ENCODE results near the gene CHST8. TPM values are rescaled to one million over a fixed set of nuclear protein-coding genes. Genes with fewer than 3 reads are reported as not detected.

CHST8 gene
- total RNA-seq, 1 donor from 2014 or later: 0.35 TPM

DNA sequence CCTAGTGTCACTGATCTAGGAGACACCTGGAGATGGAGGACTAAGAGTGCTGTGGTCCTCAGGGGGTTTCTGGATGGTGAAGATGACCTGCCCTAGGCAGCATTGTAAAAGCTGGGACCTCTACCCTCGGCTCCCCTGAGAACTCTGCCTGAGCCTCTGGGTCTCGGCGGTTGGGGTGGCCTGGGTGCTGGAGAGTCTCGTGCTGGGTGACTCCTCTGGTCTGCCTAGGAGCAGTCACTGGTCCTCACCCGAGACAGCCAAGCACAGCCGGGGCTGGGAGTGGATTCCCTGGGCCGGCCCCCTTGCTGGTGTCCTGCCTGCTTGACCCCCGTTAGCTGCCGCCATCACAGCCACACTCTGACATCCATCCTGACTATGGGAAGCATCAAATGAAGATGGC lies 181.6 kb downstream of the CHST8 start:
- Mint-ChIP-seq H3K9me3 (ENCODE audit: low read depth) (no peaks in the 10 kb centered on the region), H3K4me1 (ENCODE audit: low read depth) (peaks cover 23% of the 10 kb centered on the region), H3K4me3 (ENCODE audit: unreplicated experiment) (no peak overlapping the region), H3K36me3 (ENCODE audit: low read depth) (peaks cover 26% of the 10 kb centered on the region), H3K27ac (ENCODE audit: unreplicated experiment) (no peak overlapping the region), H3K27me3 (ENCODE audit: low read depth) (no peaks in the 10 kb centered on the region)
- TF ChIP-seq, protein P1, sequence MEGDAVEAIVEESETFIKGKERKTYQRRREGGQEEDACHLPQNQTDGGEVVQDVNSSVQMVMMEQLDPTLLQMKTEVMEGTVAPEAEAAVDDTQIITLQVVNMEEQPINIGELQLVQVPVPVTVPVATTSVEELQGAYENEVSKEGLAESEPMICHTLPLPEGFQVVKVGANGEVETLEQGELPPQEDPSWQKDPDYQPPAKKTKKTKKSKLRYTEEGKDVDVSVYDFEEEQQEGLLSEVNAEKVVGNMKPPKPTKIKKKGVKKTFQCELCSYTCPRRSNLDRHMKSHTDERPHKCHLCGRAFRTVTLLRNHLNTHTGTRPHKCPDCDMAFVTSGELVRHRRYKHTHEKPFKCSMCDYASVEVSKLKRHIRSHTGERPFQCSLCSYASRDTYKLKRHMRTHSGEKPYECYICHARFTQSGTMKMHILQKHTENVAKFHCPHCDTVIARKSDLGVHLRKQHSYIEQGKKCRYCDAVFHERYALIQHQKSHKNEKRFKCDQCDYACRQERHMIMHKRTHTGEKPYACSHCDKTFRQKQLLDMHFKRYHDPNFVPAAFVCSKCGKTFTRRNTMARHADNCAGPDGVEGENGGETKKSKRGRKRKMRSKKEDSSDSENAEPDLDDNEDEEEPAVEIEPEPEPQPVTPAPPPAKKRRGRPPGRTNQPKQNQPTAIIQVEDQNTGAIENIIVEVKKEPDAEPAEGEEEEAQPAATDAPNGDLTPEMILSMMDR (IDR thresholded peaks at IDR 0.05): no peak
- no peak for DNase-seq (ENCODE audit: low spot score)

DNA sequence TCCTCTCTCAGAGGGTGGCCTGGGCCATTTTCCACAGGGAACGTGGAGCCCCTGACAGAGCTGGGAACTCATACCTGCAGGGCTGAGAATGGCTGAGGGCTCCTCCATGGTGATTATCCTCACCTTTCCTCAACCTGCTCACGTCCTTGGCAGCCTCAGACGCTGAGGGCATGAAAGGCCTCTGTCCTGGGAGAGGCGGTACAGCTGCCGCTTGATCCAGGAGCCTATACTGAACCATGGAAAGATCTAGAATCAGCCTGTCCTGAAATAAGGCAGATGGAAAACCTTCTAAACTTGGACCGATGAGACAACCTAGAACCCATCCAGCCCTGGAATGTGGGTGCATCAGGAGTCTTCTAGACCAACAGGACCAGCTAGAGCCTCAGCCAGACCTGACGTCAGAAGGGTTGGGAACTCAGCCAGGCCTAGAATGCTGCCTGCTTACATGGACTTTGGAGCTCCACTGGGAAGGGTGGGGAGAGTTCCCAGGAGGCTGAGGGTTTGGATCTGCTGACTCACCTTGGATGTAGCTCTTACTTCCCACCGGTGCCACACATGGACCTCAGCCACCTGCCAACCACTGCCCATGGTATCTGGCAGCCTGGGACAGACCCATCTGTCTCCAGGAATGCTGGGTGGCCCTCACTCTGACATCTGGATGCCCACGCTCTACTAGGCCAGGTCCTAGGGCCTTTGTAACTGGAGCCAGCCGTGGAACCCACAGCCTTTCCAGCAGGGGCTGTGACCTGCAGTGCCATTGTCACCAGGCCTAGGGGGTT lies 182.5 kb downstream of the CHST8 start:
- no peak for DNase-seq (ENCODE audit: low spot score)
- H3K36me3 Mint-ChIP-seq (ENCODE audit: low read depth): peaks cover 27% of the 10 kb centered on the region
- no peaks in the 10 kb centered on the region for H3K9me3 Mint-ChIP-seq (ENCODE audit: low read depth)
- no peak overlapping the region for H3K27ac Mint-ChIP-seq (ENCODE audit: unreplicated experiment)
- no peaks in the 10 kb centered on the region for H3K27me3 Mint-ChIP-seq (ENCODE audit: low read depth)
- no peak overlapping the region for H3K4me3 Mint-ChIP-seq (ENCODE audit: unreplicated experiment)
- TF ChIP-seq, protein P1 (IDR thresholded peaks at IDR 0.05): no peak
- H3K4me1 Mint-ChIP-seq (ENCODE audit: low read depth): peaks cover 15% of the 10 kb centered on the region

DNA sequence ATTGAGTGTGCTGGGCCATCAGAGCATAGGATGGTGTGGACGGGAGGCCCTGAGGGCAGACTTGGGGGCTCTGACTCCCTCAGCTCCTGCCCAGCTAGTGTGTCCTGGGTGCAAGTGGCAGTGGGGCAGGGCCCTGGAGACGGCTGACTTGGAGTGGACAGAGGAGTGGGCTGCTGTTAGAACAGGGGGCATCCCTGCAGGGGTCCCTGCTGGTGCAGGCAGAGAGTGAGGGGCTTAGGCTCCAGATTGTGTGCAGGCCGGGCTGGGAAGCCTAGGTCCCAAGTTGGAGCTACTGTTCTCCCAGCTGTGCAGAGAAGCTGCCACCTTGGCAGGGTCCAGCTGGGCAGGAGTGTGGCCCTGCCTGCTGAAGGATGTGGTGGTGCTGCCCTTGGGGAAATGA lies 183.6 kb downstream of the CHST8 start:
- Mint-ChIP-seq H3K4me3 (ENCODE audit: unreplicated experiment) (no peak overlapping the region), H3K27me3 (ENCODE audit: low read depth) (no peaks in the 10 kb centered on the region), H3K9me3 (ENCODE audit: low read depth) (no peaks in the 10 kb centered on the region), H3K36me3 (ENCODE audit: low read depth) (peaks cover 30% of the 10 kb centered on the region), H3K27ac (ENCODE audit: unreplicated experiment) (no peak overlapping the region), H3K4me1 (ENCODE audit: low read depth) (peaks cover 12% of the 10 kb centered on the region)
- no peak for DNase-seq (ENCODE audit: low spot score)
- TF ChIP-seq, protein P1 (IDR thresholded peaks at IDR 0.05): no peak

DNA sequence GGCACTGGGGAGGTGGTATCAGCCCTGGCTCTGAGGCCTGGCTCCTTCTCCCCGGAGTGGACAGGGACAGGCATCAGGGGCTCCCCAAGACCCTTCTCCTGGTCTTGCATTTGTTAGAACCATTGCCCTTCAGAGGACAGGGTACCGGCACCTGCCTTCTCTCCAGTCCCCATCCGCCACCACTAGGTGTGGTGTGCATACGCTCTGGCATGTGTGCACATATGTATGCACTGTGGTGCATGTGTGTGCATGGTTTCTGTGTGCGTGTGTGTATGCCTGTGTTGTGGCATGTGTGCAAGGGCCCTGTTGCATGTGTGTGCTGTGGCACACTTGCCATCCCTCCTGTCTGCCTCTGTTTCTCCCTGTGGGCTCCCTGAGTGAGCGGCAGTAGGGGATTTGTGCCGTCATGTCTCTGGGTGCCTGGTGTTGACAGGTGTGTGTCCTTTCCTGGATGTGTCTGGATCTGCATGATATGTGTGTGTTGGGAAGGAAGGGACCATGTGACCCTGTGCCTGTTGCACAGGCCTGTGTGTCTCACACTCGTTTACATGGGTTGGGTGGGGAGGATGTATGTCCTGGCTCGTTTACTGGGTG lies 184.2 kb downstream of the CHST8 start:
- H3K9me3 Mint-ChIP-seq (ENCODE audit: low read depth): no peaks in the 10 kb centered on the region
- H3K27me3 Mint-ChIP-seq (ENCODE audit: low read depth): no peaks in the 10 kb centered on the region
- peaks cover 28% of the 10 kb centered on the region for H3K36me3 Mint-ChIP-seq (ENCODE audit: low read depth)
- no peak overlapping the region for H3K4me3 Mint-ChIP-seq (ENCODE audit: unreplicated experiment)
- no peak for DNase-seq (ENCODE audit: low spot score)
- TF ChIP-seq, protein P1 (IDR thresholded peaks at IDR 0.05): no peak
- peaks cover 12% of the 10 kb centered on the region for H3K4me1 Mint-ChIP-seq (ENCODE audit: low read depth)
- no peak overlapping the region for H3K27ac Mint-ChIP-seq (ENCODE audit: unreplicated experiment)

DNA sequence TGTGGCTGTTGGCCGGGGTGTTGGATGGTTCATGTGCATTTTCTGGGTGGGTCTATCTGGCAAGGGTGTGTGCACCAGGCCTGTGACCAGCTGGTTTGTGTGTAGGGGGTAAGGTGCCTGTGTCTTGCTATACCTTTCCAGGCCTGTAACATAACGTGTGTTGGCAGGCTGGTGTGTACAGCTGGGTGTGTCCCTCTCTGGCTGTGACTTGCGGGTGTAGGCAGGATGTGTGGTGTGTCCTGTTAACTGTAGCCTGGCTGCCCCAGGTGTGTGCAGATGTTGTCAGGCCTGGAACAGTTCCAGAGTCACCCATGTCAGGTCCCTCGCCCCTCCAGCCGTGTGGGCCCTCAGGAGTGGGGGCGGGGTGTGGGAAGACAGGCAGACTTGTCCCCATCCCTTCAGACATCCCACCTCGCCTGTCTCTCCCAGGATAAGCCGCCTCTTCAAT lies 184.7 kb downstream of the CHST8 start:
- Mint-ChIP-seq H3K4me3 (ENCODE audit: unreplicated experiment) (no peak overlapping the region), H3K27me3 (ENCODE audit: low read depth) (no peaks in the 10 kb centered on the region)

More for the DNA sequence above, 184.7 kb downstream of the CHST8 start:
- Mint-ChIP-seq H3K36me3 (ENCODE audit: low read depth) (peaks cover 25% of the 10 kb centered on the region), H3K4me1 (ENCODE audit: low read depth) (peaks cover 12% of the 10 kb centered on the region), H3K27ac (ENCODE audit: unreplicated experiment) (no peak overlapping the region), H3K9me3 (ENCODE audit: low read depth) (no peaks in the 10 kb centered on the region)
- no peak for DNase-seq (ENCODE audit: low spot score)
- TF ChIP-seq, protein P1 (IDR thresholded peaks at IDR 0.05): no peak
